WERI-Rb-1 (cell line): ENCODE data around the gene EDEM1.
"Not testable (repeated sequence)": the region's sequence is repeated elsewhere in the genome, so short reads cannot be mapped to it uniquely, and the experiment has no call there.

Experiments used
- DNase-seq: peaks from one replicate; pipeline ENCODE4 v3.0.0-alpha.2; 2020
- H3K27ac ChIP-seq: fragments of 250-450 bp; sonication (Bioruptor Pico); 2 replicates; pipeline ENCODE4 v1.5.1; 2020; ENCODE audit warnings: mild to moderate bottlenecking, moderate library complexity
- H3K27me3 ChIP-seq: fragments of 250-450 bp; sonication (Bioruptor Pico); 2 replicates; pipeline ENCODE4 v1.5.1; 2021; ENCODE audit warnings: mild to moderate bottlenecking, low read depth, moderate library complexity; ENCODE audit not compliant: insufficient read depth, severe bottlenecking
- H3K36me3 ChIP-seq: fragments of 250-450 bp; sonication (Bioruptor Pico); 2 replicates; pipeline ENCODE4 v1.5.1; 2020; ENCODE audit warnings: mild to moderate bottlenecking, moderate library complexity
- H3K4me3 ChIP-seq: 2 replicates; pipeline ENCODE4 v1.5.1; 2011; ENCODE audit warnings: low read depth, mild to moderate bottlenecking, control low read depth, low read length
- H3K9me3 ChIP-seq: fragments of 250-450 bp; sonication (Bioruptor Pico); 2 replicates; pipeline ENCODE4 v1.5.1; 2021; ENCODE audit warnings: mild to moderate bottlenecking, moderate library complexity; ENCODE audit not compliant: severe bottlenecking
- CTCF ChIP-seq: IDR thresholded peaks from 2 replicates; pipeline ENCODE4 v1.5.1; 2011; ENCODE audit warnings: low read depth, mild to moderate bottlenecking, control low read depth, inconsistent platforms, low read length

The EDEM1 gene

GRCh38 chr3:5238545-5238944 lies 51.0 kb downstream of the EDEM1 start:
- peak; percentile 53 for DNase-seq
- H3K27ac ChIP-seq: peak overlapping the region; percentile 20
- H3K9me3 ChIP-seq: peaks cover 8% of the 10 kb centered on the region
- no peaks in the 10 kb centered on the region for H3K36me3 ChIP-seq
- no peaks in the 10 kb centered on the region for H3K27me3 ChIP-seq
- TF ChIP-seq CTCF: no peak
- H3K4me3 ChIP-seq: no peak overlapping the region

- Histone ChIP-seq H3K9me3 (peaks cover 12% of the 10 kb centered on the region), H3K27me3 (no peaks in the 10 kb centered on the region), H3K27ac (peak overlapping the region; percentile 48; the same call in 1 of the 2 replicates), H3K36me3 (no peaks in the 10 kb centered on the region), H3K4me3 (no peak overlapping the region)
- peak; percentile 81 for DNase-seq
- TF ChIP-seq CTCF: no peak
Observed at GRCh38 chr3:5239602-5240001, 52.1 kb downstream of the EDEM1 start.

GRCh38 chr3:5240740-5241139 lies 53.2 kb downstream of the EDEM1 start:
- Histone ChIP-seq H3K4me3 (no peak overlapping the region), H3K9me3 (peaks cover 15% of the 10 kb centered on the region), H3K27ac (no peak overlapping the region), H3K27me3 (no peaks in the 10 kb centered on the region), H3K36me3 (no peaks in the 10 kb centered on the region)
- no peak for TF ChIP-seq CTCF
- DNase-seq: no peak

GRCh38 chr3:5242785-5243184 lies 55.3 kb downstream of the EDEM1 start:
- not testable (repeated sequence) for DNase-seq, H3K36me3 ChIP-seq, H3K27ac ChIP-seq, H3K4me3 ChIP-seq, H3K27me3 ChIP-seq
- H3K9me3 ChIP-seq: peaks cover 15% of the 10 kb centered on the region

- Histone ChIP-seq H3K4me3 (no peak overlapping the region), H3K9me3 (peaks cover 15% of the 10 kb centered on the region), H3K27me3 (no peaks in the 10 kb centered on the region), H3K27ac (no peak overlapping the region), H3K36me3 (no peaks in the 10 kb centered on the region)
- no peak for DNase-seq
- TF ChIP-seq CTCF: no peak
Observed at GRCh38 chr3:5245927-5246326, 58.4 kb downstream of the EDEM1 start.

- no peak for TF ChIP-seq CTCF
- Histone ChIP-seq H3K36me3 (no peaks in the 10 kb centered on the region), H3K27ac (no peak overlapping the region), H3K4me3 (no peak overlapping the region), H3K27me3 (no peaks in the 10 kb centered on the region), H3K9me3 (peaks cover 4% of the 10 kb centered on the region)
- no peak for DNase-seq
Observed at GRCh38 chr3:5248822-5249221, 61.3 kb downstream of the EDEM1 start.
